Loucy (cell line): ENCODE data around the gene CTXN3.

Source experiments
- EZH2phosphoT487 ChIP-seq: fragments of 200-600 bp; IDR thresholded peaks from 2 replicates; pipeline ENCODE4 v1.6.1; 2018; ENCODE audit warnings: antibody characterized with exemption, mild to moderate bottlenecking, moderate library complexity, borderline replicate concordance
- TF ChIP-seq, protein P1 (sequence below): fragments of 200-600 bp; sonication (generic); conservative IDR thresholded peaks from 2 replicates; pipeline ENCODE4 v1.5.1; 2014; ENCODE audit warnings: mild to moderate bottlenecking, antibody characterized with exemption, low read length

DNA sequence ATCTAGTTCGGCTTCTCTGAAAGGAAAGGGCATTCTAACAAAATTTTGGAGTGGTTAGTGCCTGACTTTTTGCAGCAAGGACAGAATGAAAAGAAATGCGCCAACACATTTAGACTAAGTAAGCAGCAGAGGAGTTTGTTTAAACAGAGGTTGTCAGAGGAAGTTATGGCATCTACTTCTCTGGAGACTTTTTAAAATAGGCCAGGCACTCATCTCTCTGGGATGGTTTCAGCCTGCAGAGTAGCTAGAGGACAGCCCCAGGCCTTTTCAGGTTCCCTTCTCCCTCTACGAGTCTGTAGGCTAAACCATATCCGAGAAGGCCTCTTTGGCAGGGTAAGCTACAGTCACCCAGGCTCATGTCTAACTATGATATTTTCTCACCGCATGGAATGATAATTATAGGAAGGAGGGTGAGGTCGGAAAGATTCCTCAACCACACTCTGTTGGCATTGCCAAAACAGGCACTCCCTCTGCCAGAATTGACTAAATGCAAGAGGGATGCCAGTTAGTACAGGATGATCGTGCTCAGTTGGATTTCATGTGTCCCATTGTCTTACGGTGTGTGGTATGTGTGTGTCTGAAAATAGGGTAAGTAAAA, 1.4 kb upstream of the CTXN3 start:
- TF ChIP-seq, protein P1, sequence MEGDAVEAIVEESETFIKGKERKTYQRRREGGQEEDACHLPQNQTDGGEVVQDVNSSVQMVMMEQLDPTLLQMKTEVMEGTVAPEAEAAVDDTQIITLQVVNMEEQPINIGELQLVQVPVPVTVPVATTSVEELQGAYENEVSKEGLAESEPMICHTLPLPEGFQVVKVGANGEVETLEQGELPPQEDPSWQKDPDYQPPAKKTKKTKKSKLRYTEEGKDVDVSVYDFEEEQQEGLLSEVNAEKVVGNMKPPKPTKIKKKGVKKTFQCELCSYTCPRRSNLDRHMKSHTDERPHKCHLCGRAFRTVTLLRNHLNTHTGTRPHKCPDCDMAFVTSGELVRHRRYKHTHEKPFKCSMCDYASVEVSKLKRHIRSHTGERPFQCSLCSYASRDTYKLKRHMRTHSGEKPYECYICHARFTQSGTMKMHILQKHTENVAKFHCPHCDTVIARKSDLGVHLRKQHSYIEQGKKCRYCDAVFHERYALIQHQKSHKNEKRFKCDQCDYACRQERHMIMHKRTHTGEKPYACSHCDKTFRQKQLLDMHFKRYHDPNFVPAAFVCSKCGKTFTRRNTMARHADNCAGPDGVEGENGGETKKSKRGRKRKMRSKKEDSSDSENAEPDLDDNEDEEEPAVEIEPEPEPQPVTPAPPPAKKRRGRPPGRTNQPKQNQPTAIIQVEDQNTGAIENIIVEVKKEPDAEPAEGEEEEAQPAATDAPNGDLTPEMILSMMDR, result no peak
- no peak for TF ChIP-seq EZH2phosphoT487
